HG02938 (cell line): ENCODE results near the gene CHRM5.

ENCODE experiments used
- ATAC-seq: cut with Tn5 transposase; IDR thresholded peaks from one replicate; pipeline ENCODE4 v1.9.1; 2021; ENCODE audit warnings: mild to moderate bottlenecking, moderate library complexity; ENCODE audit not compliant: unreplicated experiment

CHRM5 gene

DNA sequence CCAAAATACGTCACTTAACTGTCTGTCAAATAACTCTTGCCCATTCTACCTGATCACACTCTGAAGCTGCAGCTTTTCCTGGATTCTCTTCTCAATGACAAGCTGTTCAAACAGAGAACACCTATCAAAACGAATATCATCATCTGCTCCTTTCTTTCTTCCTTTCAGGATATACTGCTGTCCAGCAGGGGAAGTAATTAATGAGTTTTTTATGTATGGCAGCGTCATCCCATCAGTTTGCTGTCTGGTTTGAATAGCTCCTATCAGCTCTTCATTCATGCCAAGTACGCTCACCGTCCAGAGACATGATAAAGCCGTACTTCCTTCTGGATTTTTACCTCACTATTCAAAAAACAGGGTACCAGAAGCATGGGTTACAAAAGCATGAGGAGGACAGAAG, at the start of gene CHRM5:
CHRM5 (plus strand) TSS at position 274 of the 400 bp plus-strand sequence. CDS start 94,221 bp downstream, outside the sequence.
- ATAC-seq = no peak

- ATAC-seq = no peak
These were observed 44.9 kb upstream of the CHRM5 start for GRCh38 chr15:33923446-33923845.

DNA sequence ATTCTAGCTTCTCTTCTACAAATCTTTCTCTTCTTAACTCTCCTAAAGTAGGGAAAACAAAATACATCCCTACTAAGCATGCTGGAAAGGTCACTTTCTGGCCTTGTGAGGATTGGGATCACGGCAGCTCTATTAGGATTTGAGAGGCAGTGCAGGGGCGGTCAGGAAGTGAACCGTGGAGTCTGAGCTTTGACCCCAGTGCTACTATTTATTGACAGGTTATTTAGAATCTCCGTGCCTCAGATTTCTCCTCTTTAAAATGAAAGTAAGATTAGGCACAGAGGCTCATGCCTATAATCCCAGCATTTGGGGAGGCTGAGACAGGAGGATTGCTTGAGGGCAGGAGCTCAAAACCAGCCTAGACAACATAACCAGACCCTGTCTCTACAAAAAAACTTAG, 42.0 kb upstream of the CHRM5 start:
- no peak for ATAC-seq

- no peak for ATAC-seq
These were observed 35.6 kb upstream of the CHRM5 start for GRCh38 chr15:33932734-33933133.

DNA sequence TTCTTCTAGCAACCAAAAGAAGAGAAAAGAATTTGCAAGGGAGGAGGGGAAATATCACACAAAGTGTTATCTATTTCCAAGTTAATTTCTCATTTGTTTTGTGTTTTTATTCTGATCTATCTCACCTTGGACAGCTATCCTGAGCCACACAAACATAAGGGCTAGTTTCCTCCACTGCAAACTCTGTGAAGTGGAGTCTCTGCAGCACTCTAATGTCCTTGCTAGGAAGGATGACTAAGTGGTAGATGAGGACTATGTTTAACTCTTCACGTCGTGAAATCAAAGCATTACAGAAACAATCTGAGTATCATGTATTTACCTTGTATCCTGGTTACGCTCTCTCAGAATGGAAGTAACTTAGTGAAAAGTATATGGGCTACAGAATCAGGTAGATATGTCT, 33.9 kb upstream of the CHRM5 start:
- ATAC-seq = no peak

GRCh38 chr15:33934921-33935320, 33.4 kb upstream of the CHRM5 start:
- no peak for ATAC-seq

GRCh38 chr15:33941279-33942063, 26.8 kb upstream of the CHRM5 start:
- peak; percentile 96 for ATAC-seq

- ATAC-seq = no peak
These were observed 22.1 kb upstream of the CHRM5 start for GRCh38 chr15:33946152-33946551.

DNA sequence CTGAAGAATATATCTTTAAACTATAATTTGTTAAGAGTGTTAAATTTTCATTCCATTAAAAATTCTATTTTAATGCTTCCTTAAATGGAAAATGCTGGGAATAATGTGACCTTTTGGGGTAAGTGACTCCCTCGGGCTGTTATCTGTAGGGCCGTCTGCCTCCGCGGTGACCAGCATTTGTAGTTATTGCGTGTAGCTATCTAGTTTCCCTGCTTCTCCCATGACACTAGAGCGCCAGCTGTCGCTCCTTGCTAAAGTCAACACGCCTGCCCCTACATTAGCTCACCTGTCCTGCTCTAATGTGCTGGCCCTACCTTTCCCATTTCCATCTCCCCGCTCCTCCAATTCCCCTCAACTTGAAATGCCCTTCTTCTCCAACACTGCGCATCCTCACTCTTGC, 12.4 kb upstream of the CHRM5 start:
- ATAC-seq = no peak

- ATAC-seq = no peak
These were observed 11.9 kb upstream of the CHRM5 start for GRCh38 chr15:33956397-33956796.

GRCh38 chr15:33959844-33960548, 8.3 kb upstream of the CHRM5 start:
- ATAC-seq = no peak

- ATAC-seq = no peak
These were observed 7.8 kb upstream of the CHRM5 start for GRCh38 chr15:33960549-33960935.

DNA sequence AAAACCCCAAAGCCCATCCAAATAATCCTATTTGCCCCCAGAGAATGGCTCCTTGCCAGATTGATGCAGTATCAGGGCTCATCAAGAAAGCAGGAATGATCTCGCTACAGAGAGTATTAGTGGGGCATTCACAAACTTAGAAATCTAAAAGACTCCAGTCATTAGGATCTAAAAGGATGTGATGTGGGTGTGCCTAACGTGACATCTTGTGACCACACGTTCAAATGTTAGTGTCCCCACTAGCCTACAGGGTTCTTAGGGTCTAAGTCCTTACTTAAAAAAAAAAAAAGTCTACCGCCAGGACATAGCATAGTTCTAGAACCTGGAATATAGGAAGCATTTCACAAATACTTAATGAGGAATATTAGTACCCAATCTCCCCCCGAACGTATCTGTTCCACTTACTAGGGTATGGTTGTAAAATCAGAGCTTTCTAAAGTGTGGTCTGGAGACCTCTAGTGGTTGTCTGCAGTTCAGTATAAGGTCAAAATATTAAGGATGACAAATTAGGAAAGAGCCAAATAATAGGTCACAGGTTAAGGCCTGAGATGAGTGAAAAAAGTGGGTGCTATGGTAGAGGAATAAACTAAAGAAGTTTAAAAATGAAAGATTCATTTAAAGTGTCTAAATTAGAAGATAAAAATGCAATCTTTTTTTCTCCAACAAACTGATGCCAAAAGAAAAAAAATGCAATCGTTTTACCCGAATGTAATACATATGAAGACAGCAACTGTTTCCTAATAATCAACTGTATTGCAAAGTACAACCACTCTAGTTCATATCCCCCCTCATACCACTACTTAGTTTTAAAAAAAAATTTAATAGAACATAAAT, 4.2 kb upstream of the CHRM5 start:
- ATAC-seq = no peak

GRCh38 chr15:33964665-33965040, 3.6 kb upstream of the CHRM5 start:
- ATAC-seq = no peak

DNA sequence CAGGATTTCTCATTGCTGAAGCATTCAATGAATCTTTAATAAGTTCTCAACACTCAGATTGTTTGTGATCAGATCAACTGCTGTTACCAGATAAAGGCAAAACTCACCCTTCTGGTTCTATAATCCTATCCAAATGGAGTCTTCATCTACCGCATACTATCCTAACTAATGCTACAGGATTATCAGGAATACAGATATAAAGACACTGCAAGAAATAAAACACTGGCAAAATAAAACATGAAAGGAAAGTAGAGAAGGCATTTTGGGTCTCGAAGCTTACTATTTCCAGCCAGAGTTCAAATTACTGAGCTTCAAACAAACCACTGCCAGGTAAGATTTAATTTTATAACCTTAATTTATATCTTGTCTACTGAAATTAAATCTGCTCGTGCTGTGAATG, 524 bp downstream of the CHRM5 start:
- no peak for ATAC-seq

- no peak for ATAC-seq
These were observed 3.5 kb downstream of the CHRM5 start for GRCh38 chr15:33971811-33972210.

DNA sequence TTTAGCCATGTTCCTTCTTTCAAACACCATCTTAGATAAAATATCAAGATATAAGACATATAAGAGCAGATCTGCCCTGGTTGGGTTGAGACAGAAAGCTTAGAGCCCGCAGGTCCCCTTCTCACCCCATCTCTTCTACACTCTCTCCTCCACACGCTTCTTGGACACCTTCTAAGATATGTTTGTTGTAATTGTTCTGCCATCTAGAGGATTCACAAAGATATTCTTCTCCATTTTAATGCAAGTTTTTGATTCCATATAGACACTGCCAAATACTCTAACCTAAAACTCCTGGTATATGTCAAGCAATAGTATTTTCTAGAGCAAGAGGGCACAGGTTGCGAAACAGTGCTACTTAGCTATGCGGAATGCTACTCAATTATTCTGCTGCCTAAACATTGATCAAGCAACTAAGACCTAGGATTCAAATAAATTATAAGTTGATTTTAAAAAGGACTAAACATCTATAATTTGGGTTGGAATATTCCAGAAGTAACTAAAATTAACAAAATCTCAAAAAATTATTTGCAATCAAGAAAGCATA, 6.8 kb downstream of the CHRM5 start:
- ATAC-seq = no peak

DNA sequence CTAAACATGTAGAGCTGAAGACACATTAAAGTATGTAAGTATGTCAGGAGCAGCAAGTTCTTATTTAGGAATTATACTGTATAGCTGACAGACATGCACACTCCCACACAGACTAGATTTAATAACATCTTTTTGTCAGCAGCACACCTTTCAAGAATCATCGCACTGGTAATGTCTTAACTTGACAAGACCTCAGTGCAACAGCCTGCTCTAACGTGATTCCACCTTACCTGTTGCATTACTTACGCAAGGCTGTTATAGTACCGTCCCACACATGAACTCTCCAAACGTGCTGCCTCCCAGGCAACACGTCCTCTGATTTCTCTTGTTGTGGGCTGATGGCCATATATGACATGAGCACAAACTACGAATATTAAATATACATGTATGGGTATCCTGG, 11.9 kb downstream of the CHRM5 start:
- ATAC-seq = no peak

- ATAC-seq = no peak
These were observed 14.2 kb downstream of the CHRM5 start for GRCh38 chr15:33982516-33982915.

GRCh38 chr15:33985287-33985686, 17.0 kb downstream of the CHRM5 start:
- no peak for ATAC-seq

DNA sequence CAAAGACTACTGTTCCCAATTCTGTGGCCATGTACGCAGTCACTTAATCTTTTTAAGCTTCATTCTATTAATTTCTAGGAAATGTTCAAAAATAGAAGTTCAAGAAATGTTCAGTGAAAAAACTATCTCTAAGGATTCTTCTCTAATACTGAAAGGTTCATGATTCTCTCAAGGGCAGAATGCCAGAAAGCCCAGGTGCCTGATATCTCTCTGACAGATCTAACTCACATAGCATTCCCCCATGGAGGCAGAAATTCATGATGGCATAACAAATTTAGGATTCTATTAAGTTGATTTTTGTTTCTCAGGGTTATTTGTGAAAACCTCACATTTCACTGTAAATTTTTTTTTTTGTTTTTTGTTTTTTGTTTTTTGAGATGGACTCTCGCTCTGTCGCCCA, 17.5 kb downstream of the CHRM5 start:
- ATAC-seq = no peak
